HPDE6-E6E7 (cell line): ENCODE data around the gene MYOT.
"Not testable (repeated sequence)": the region's sequence is repeated elsewhere in the genome, so short reads cannot be mapped to it uniquely, and the experiment has no call there.

Source experiments
- DNase-seq: peaks from one replicate; pipeline ENCODE4 v3.0.0; 2011; ENCODE audit warnings: missing footprints; ENCODE audit errors: extremely low spot score

MYOT gene

DNA sequence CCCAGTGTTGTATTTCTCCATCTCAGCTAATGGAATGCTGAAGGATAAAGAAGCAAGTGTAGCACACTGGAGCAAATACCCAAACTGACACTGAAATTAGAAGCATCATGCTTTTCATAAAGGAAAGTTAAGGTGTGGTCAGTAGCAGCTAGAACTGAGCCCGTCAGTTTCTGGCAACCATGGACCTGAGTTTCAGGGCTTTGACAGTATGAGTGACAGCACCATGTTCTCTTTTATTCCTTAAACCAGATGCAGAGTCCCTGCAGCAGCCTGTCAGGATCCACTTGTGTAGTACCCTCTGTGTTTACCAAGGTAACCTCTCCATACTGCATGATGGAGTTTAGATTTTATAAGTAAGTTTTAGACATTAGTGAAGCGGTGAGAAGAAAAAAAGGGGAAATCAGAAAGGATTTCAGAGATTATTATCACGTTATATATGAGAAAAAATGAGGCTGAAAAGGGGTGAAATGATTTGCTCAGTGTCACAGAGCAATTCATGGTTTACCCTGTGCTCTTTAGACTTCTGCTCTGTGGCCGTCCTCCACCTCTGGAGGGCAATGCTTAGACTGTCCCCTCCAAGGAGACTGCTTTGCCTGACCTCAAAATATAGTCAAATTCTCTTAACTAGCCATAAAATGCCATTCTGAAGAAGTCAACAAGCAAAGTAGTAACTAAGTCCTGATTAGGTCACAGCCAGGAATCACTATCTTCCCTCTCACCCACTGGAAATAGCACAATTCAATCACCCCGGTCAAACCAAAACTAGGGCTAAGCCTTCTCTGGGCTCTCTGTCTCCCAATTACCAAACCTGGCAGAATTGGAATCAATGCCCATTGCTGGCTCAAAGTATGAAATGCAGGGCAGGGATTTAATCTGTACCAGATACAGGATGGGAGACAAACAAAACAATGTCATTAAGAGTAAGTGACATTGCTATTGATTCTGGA is 10.5 kb upstream of the MYOT start:
- no peak for DNase-seq

DNA sequence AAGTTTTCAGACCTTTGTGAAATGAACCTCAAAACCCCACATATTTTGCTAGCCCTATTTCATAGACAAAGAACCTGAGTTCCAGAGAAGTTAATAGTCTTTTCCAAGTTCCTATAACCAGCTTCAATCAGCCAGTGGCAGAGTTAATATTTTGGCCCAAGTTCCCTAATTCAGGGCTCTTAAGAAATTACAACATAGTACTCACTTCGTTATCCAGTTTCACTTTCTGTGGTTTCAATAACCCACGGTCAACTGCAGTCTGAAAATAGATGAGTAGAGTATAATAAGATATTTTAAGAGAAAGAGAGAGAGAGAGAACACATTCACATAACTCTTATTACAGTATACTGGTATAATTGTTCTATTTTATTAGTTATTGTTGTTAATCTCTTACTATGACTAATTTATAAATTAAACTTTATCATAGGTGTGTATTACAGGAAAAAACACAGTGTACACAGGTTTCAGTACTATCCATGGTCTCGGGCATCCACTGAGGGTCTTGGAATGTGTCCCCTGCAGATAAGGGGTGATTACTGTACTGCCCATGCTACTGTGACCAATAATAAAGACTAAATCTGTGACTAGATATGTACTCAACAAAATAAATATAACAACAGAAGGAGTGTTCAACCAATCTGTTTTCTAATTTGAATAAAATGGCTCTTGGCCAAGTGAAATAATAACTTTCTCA is 9.3 kb upstream of the MYOT start:
- DNase-seq = no peak

DNA sequence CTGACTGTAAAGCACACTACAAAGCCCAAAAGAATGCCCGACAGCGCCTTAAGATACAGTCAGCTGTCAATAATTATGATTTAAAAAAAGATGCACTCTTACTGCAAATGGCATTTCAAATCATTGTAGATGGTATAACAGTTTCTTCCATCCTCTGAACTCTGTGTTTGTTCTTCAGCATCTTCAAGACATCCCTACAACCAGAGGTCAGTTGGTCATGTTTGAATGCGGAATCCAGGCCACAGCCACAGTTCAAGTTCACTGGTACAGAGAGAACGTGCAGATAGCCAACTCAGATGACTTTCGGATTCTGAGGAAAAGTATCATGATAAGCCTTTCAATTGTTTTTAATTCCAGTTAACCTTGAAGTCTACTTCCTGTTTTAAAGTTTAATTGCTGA is 8.7 kb upstream of the MYOT start:
- DNase-seq = no peak

DNA sequence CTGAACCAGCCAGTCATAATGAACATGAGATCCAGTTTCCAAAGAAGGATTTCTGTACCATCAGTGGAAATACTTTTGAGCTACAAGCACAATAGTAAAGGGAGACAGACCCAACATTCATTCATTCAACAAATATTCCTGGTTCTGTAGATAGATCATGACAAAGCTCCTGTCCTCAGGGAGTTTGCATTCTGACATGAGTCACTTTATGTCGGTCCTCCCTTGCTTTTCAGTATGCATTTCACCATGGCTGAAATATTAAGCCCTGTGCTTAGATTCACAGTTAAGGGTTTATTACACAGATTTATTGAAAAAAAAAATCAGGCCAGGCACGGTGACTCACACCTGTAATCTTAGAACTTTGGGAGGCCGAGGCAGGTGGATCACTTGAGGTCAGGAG is 5.4 kb upstream of the MYOT start:
- DNase-seq = no peak

DNA sequence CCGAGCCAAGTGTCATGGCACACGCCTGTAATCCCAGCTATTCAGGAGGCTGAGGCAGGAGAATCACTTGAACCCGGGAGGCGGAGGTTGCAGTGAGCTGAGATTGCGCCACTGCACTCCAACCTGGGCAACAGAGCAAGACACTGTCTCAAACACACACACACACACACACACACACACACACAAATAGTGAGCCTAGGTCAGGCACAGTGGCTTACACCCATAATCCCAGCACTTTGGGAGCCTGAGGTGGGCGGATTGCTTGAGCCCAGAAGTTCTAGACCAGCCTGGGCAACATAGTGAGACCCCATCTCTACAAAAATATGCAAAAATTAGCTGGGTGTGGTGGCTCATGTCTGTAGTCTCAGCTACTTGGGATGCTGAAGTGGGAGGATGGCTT is 4.0 kb upstream of the MYOT start:
- not testable (repeated sequence) for DNase-seq

DNA sequence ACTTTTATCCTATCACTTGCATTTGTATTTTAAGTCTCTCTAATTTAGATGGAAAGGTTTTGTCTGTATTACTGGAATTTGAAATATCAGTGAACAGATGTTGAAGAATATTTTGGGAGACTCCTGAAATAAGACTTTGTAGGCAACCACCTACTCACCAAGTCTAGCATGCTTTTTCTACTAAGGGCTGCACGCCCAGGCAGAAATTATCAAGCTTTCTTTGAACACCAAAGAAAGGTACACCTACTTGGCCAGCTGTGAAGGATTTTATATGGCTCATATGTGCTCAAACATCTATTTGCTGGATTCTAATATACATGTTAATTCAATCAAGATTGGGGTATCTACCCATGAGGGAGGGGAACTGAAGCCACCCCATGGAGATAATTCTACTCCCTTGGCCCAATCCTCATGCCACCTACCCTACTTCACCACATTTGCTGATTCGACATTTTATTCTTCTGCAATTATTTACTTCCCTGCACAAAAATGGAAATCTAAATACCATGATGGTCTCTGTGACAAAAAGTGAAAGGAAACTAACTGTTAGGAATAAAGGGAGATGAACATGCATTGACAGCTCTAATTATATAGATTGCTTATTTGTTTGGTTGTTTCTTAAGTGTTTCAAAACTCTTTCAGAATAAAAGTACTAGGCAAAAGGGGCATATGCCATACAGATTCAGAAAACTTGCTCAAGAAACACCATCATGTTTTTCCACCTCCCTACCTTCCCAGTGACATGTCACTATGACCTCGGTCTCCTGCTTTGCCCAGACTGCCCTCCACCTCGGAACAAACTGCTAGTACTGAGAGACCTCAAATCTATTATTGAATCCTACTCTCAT is 895 bp upstream of the MYOT start:
- DNase-seq = no peak

DNA sequence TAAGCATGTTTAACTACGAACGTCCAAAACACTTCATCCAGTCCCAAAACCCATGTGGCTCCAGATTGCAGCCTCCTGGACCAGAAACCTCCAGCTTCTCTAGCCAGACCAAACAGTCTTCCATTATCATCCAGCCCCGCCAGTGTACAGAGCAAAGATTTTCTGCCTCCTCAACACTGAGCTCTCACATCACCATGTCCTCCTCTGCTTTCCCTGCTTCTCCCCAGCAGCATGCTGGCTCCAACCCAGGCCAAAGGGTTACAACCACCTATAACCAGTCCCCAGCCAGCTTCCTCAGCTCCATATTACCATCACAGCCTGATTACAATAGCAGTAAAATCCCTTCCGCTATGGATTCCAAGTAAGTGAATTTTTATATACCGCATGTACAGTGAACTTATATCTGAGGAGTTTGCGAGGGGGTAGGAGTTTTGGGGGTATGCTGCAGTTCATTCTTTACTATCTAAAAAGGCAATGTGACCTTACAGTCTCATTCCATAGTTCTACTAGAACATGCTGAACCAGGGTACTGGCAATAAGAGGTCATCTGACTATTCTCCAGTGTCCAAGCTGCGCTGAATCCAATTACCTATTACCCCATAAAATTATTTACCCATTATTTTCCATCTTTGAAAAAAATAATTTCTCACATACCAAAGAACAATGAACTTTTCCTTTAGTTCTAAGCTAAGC is 3.1 kb downstream of the MYOT start:
- DNase-seq = no peak

DNA sequence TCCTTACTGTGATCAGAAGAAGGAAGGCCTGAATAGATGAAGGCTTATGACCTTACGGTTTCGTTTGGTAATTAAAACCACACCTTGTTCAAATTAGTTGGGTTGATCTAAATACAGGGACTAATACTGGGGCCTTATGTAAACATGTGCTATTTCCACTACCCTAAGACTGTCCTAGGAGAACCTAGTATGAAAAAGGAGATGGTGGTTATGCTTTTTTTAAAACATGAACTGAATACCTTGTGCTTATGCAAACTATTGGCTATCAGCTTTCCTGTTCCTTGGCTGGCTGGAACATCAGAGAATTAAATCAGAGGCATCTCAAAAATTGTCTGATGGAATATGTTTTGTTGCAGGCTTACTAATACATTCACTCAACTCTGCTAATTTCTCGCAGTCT is 3.9 kb downstream of the MYOT start:
- no peak for DNase-seq

DNA sequence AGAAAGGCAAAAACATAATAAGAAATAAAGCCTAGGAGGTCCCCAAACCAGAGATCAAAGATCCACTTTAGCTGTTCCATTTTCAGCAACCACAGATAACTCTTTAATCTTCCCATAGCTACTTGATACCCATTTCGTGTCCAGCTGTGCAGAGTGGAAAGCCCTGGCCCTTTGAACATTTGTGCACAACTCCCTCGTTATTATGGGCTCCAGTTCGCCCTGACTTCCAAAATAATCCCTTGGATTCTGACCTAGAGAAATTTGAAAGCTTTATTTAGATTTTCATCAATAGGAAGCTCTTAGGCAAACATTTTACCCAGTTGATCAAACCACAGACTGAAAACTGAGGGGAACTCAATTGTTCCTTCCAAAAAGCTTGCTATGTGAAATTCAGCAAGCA is 4.8 kb downstream of the MYOT start:
- DNase-seq = no peak

DNA sequence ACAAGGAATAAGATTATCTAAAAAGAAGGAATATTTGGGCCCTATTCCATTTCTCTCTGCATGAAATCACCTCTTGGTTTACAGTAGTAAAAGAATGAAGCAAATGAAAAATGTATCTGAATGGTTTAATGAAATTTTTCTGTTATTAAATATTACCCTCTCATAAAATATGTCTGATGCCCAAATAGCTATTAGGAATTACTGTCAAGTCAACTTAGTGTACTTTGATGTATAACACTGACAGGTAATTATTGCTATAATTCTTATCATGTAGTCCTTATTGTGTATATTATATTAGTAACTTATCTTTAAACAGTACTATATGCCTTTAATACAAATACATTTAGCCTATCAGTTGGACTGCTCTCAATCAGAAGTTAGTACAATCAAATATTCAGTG is 8.4 kb downstream of the MYOT start:
- no peak for DNase-seq

DNA sequence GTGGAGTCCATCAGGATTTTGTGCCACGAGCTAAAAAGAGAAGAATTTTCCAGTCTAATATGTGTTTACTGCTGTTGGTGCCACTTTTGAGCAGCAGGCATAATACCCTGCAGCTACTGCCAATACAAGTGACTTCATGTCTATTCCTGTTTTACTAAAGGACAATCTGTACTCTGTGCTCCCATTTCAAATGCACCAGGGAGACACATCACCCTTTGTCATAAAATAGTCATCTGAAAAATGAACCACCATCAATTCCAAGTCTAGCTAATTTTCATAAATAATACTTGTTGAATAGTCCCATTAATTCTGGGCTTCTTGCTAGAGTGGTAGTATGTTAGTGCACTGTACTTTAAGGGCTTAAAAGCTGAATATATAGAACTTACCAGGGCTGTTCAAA is 12.7 kb downstream of the MYOT start:
- DNase-seq = peak; percentile 4

DNA sequence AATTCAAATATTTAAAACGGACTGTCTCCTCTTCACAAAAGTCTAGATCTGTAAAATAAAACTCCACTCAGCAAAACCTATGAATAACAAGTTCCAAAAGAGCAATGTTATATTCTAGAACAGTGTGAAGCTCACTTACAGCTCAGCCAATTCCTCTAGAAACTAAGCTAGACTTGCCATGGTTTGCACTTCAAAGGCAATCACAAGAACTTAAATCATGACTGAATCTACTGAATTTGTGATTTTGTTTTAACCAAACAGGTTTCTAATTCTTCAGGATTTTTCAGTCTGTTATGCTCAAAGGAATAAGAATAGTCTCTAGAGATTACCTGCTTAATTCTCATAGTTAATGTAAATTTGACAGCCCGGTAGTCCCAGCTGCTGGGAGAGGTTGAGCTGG is 20.2 kb downstream of the MYOT start:
- DNase-seq = no peak

DNA sequence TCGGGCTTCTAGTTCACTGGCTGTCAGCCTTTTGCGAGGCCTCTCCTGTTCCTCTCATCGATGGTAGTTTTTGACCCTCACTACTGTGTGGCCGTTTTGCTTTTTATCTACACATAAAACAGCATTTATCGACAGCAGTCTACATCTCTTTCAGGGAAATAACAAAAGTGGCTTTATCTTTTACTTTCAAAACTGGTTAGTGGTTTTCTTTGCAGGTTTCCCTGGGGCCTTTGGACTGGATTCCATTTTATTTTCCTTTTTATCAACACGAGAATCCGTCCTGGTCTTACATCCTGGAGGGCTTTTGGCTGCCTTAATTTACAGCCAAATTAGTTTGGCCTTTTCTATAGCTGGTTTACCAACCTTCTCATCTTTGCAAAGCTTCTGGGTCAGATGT is 20.8 kb downstream of the MYOT start:
- DNase-seq = no peak

DNA sequence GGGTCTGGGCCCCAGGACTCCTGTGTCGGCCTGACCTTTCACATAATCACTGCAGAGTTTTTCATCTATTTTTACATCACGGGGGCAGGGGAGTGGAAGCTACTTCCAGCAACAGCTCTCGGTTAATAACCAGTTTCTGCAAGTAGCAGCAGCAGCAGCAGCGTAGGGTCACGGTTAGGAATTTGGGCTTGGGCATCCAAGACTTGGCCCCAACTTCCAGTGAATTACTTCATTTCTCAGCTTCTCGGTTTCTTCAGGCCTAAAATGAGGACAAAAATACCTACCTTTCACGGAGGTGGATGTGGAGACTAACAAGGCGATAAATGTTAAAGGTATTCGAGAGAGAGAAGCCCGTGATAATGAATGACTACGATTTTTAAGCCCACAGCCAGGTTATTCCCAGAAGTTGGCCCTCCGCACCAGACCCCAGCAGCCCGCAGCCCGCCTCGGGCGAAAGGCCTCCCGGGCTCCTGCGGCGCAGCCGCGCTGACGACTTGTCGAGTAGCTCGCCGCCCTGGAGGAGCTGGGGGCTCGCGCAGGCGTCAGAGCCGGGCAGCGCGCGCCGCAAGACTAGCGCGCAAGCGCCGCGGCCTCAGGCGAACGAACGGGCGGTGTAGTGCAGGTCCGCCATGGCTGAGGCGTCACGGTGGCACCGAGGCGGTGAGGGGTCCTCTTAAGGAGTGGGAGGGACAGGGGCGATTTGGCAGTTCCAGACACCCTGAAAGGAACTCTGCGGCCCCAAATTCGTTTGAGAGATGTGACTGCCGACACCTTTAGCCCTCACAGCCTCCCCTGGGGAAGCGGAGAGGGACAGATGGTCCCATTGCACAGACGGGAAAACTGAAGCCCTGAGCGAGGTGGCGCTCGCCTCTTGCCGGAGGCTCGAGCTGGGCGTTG is 21.5 kb downstream of the MYOT start, which contains the start of gene PKD2L2:
Gene PKD2L2 (plus strand): TSS at position 595 of the 897 bp plus-strand sequence. CDS start 35 bp downstream, at position 630.
- peak; percentile 29 for DNase-seq

DNA sequence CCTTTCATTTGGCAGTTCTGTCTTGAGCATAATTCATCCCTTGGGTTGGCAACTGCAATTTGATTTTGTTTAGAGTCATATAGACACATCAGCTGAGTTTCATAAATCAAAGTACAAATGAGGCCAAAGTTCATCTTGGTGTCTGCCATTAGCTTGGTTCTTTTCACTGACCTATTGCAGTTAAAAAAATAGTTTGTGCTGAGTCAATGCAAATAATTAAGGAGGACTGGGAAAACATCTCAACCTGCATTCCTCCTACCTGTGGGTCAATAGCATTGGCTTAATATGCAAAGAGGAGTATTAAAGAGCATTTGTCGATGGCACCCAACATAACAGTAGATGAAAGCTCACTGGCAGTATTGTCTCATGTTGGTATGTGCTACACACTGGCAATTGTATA is 23.2 kb downstream of the MYOT start:
- DNase-seq = no peak

DNA sequence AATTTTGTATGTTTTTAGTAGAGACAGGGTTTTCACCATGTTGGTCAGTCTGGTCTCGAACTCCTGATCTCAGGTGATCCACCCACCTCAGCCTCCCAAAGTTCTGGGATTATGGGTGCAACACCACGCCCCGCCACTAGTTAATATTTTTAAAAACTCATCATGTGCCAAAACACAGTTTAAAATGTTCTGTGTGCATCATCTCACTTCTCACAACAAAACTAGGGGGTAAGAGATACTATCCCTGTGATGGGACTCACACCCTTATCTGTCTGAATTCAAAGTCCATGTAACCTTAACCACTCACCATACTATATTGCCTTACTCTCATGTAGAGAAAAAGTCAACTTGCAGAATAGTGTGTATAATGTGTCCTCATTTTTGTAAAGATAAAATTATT is 24.2 kb downstream of the MYOT start:
- no peak for DNase-seq

DNA sequence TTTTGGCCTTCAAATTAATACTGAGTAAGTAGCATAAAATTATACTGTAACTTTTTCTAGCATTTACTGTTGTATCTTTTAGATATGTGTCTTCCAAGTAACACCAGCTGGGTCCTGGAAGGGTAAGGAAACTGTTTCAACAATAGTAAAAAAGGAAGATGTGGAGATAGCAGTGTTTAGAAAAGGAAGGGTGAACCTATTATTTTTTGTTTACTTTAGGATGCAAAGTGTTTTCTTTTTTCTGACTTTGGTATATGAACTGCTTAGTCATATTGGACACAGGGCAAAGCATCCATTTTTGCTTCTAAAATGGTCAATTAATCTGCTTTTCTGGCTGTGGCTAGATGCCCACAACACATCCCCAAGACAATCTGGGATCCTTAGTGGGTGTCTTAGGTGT is 26.9 kb downstream of the MYOT start:
- no peak for DNase-seq

DNA sequence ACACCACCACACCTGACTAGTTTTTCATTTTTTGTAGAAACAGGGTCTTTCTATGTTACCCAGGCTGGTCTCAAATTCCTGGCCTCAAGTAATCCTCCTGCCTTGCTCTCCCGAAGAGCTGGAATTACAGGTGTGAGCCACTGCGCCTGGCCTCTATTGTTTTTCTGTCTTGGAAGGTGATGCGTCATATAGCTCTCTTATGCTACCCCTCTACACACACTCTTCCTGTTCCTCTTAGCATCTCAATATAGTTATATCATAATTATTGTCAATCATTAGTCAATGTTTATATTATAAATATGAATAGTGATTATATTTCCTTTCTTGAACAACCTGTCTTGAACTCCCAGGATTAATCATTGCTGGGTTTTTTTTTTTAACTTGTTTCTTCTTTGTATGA is 28.9 kb downstream of the MYOT start:
- DNase-seq = no peak

DNA sequence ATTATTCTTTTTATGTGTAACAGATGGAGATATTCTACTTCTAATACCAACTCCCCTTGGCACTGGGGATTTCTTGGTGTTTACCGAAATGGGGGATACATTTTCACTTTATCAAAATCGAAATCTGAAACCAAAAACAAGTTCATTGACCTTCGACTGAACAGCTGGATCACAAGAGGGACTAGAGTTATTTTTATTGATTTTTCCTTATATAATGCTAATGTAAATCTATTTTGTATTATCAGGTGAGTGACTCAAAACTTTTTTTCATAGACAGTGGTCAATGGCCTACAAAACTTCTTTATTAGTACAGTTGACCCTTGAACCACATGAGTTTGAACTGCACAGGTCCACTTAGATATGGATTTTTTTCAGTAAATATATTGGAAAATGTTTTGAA is 31.8 kb downstream of the MYOT start:
- no peak for DNase-seq

DNA sequence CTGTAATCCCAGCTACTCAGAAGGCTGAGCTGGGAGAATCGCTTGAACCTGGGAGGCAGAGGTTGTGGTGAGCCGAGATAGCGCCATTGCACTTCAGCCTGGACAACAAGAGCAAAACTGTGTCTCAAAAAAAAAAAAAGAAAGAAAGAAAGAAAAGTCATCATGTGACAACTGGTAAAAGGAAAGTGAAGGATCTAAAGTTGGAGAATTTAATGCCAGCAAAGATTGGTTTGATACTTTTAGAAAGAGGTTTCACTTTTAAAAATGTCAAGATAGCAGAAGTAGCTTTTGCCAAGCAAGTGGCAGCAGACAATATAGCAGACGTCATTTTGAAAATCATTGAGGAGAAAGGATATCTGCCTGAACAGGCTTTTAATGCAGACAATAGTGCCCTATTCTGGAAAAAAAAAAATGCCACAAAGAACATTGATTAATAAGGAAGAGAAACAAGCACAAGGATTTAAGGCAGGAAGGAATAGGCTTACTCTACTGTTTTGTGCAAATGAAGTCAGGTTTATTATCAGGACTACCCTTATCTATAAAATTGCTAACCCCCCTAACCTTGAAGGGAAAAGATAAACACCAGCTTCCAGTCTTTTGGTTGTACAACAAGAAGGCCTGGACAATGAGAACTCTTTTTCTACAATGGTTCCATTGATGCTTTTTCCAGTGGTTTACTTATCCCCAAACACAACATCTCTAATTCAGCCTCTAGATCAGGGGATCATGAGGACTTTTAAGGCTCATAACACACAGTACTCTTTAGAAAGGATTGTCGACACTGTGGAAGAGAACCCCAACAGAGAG is 33.6 kb downstream of the MYOT start:
- DNase-seq = no peak
